ENCODE measurements around the gene SFT2D2.

DNA sequence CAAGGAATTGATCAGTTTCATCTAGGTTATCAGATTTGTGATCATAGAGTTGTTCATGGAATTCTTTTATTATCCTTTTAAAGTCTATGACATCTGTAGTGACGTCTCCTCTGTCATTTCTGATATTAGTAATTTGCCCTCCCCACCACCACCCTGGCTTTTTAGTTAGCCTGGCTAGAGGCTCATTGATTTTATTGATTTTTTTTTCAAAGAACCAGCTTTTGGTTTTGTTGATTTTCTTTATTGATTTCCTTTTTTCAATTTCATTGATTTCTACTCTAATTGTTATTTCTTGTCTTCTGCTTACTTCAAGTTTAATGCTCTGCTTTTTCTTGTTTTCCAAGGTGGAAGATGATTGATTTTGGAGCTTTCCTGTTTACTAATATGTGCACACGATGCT is 31.6 kb downstream of the SFT2D2 start:
- TF ChIP-seq, protein P1, sequence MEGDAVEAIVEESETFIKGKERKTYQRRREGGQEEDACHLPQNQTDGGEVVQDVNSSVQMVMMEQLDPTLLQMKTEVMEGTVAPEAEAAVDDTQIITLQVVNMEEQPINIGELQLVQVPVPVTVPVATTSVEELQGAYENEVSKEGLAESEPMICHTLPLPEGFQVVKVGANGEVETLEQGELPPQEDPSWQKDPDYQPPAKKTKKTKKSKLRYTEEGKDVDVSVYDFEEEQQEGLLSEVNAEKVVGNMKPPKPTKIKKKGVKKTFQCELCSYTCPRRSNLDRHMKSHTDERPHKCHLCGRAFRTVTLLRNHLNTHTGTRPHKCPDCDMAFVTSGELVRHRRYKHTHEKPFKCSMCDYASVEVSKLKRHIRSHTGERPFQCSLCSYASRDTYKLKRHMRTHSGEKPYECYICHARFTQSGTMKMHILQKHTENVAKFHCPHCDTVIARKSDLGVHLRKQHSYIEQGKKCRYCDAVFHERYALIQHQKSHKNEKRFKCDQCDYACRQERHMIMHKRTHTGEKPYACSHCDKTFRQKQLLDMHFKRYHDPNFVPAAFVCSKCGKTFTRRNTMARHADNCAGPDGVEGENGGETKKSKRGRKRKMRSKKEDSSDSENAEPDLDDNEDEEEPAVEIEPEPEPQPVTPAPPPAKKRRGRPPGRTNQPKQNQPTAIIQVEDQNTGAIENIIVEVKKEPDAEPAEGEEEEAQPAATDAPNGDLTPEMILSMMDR (IDR thresholded peaks at IDR 0.05): no peak
- TF ChIP-seq POLR2A (IDR thresholded peaks at IDR 0.05): no peak

Measured in vagina (tissue), 2 donors.